ENCODE results near the gene IP6K1. TPM values are rescaled to one million over a fixed set of nuclear protein-coding genes. Genes with fewer than 3 reads are reported as not detected.

Gene IP6K1
- total RNA-seq, 1 donor from 2014 or later = 46.4 TPM

DNA sequence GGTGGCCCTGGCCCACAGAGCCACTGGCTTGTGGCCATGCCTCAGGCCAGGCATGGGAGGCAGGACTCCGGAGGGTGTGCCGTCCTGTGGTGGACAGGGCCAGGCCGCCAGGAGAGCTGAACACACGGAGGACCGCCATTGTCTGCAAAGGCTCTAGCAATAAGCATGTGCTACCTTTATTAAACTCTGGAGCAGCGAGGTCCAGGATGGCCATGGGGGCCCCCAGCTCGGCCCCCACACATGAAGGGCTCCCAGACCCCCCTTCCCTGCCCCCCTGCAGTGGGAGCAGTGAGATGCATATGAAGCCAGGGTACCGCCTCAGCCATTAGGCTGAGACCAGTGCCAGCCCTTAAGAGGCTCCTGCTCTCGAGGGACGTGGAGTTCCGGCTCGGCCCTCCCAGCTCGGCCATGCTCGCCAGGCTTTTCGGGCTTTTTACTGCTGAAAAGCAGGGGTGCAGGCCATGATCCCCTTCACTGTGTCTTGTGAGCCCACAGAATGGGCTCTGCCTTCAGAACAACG is 69.6 kb downstream of the IP6K1 start:
- no peaks in the 10 kb centered on the region for H3K9me3 Mint-ChIP-seq
- H3K27me3 Mint-ChIP-seq (ENCODE audit: low read depth) = peaks cover 2% of the 10 kb centered on the region
- no peaks in the 10 kb centered on the region for H3K36me3 Mint-ChIP-seq
- TF ChIP-seq, protein P1, sequence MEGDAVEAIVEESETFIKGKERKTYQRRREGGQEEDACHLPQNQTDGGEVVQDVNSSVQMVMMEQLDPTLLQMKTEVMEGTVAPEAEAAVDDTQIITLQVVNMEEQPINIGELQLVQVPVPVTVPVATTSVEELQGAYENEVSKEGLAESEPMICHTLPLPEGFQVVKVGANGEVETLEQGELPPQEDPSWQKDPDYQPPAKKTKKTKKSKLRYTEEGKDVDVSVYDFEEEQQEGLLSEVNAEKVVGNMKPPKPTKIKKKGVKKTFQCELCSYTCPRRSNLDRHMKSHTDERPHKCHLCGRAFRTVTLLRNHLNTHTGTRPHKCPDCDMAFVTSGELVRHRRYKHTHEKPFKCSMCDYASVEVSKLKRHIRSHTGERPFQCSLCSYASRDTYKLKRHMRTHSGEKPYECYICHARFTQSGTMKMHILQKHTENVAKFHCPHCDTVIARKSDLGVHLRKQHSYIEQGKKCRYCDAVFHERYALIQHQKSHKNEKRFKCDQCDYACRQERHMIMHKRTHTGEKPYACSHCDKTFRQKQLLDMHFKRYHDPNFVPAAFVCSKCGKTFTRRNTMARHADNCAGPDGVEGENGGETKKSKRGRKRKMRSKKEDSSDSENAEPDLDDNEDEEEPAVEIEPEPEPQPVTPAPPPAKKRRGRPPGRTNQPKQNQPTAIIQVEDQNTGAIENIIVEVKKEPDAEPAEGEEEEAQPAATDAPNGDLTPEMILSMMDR (IDR thresholded peaks at IDR 0.05; ENCODE audit: unreplicated experiment) = no peak
- H3K4me1 Mint-ChIP-seq = peaks cover 13% of the 10 kb centered on the region
- H3K4me3 Mint-ChIP-seq = no peak overlapping the region
- H3K27ac Mint-ChIP-seq = no peak overlapping the region
- DNase-seq (ENCODE audit: low spot score in 2 of 2, unreplicated experiment in 2 of 2) = no peak

DNA sequence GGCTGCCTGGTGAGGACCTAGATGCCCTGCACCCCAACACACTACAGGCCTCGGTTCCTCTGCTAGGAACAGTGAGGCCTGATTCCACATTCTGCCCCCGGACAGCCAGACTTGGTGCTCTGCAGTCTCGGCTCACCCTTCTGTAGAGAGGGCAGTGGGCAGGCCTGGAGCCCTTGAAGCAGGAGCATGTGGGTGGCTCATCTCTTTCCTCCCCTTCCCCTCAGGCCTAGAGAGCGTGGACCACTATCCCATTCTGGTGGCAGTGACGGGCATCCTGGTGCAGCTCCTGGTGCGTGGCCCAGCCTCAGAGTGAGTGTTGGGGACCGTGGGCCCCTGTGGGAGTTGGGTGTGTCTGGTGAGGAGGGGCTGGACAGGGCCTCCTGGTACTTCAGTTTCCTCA is 70.2 kb downstream of the IP6K1 start:
- no peak for DNase-seq (ENCODE audit: low spot score in 2 of 2, unreplicated experiment in 2 of 2)
- no peaks in the 10 kb centered on the region for H3K36me3 Mint-ChIP-seq
- H3K27me3 Mint-ChIP-seq (ENCODE audit: low read depth) = peaks cover 2% of the 10 kb centered on the region
- TF ChIP-seq, protein P1 (IDR thresholded peaks at IDR 0.05; ENCODE audit: unreplicated experiment) = no peak
- no peak overlapping the region for H3K27ac Mint-ChIP-seq
- peaks cover 13% of the 10 kb centered on the region for H3K4me1 Mint-ChIP-seq
- H3K9me3 Mint-ChIP-seq = no peaks in the 10 kb centered on the region
- H3K4me3 Mint-ChIP-seq = no peak overlapping the region

DNA sequence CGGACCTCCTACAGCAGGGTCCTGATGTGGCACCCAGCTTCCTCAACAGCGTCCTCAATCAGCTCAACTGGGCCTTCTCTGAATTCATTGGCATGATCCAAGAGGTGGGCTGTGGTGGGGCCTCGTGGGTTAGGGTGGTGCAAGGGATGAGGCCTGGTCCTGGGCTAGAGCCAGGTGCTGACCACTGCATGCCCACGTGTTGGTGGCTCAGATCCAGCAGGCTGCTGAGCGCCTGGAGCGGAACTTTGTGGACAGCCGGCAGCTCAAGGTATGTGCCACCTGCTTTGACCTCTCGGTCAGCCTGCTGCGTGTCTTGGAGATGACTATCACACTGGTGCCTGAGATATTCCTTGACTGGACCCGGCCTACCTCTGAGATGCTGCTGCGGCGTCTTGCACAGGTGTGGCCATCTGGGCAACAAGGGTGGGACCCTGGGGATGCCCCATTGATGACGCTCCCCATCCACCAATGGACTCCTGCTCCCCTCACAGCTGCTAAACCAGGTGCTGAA is 70.7 kb downstream of the IP6K1 start:
- H3K4me1 Mint-ChIP-seq = peaks cover 13% of the 10 kb centered on the region
- H3K9me3 Mint-ChIP-seq = no peaks in the 10 kb centered on the region
- TF ChIP-seq, protein P1 (IDR thresholded peaks at IDR 0.05; ENCODE audit: unreplicated experiment) = no peak
- peaks cover 2% of the 10 kb centered on the region for H3K27me3 Mint-ChIP-seq (ENCODE audit: low read depth)
- H3K4me3 Mint-ChIP-seq = no peak overlapping the region
- no peak overlapping the region for H3K27ac Mint-ChIP-seq
- DNase-seq (ENCODE audit: low spot score in 2 of 2, unreplicated experiment in 2 of 2) = no peak
- H3K36me3 Mint-ChIP-seq = no peaks in the 10 kb centered on the region

DNA sequence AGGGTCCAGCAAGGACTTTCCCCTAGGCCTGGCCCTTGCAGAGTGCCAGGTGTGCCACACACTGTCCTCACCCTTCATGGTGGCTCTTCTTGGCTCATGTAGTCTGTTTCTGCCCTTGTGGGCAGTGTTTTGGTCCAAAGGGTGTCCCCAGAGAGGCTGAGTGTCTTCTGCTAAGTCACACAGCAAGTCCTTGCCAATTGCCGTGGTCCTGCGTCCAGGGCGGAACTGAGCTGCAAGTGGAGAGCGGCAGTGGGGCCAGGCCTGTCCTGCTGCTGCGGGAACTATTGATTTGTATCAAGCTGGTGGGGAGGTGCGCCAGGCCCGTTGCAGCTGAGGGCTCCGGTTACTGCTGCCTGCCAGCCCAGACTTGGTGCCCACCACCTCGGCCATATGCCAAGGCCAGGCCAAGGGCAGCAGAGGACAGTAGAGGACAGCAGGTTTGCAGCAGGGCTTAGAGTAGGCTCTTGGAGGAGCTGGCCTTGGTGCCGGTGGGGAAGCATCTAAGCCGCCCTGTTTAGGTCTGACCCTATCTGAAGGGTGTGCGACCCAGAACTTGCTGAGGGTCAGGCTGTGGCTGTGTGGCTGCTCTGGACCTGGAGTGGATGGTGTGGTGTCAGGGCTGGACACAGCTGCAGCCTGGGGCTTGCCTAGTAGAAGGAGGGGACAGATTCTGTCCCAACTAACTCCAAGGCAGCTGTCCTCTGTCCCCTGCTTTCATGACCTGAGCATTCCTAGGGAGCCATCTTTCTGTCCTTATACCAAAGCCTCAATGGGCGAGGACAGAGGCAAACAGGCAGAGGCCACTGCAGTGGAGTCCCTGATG is 71.4 kb downstream of the IP6K1 start:
- TF ChIP-seq, protein P1 (IDR thresholded peaks at IDR 0.05; ENCODE audit: unreplicated experiment) = no peak
- peaks cover 2% of the 10 kb centered on the region for H3K27me3 Mint-ChIP-seq (ENCODE audit: low read depth)
- H3K4me3 Mint-ChIP-seq = no peak overlapping the region
- DNase-seq (ENCODE audit: low spot score in 2 of 2, unreplicated experiment in 2 of 2) = no peak
- peaks cover 12% of the 10 kb centered on the region for H3K4me1 Mint-ChIP-seq
- no peaks in the 10 kb centered on the region for H3K9me3 Mint-ChIP-seq
- no peaks in the 10 kb centered on the region for H3K36me3 Mint-ChIP-seq
- H3K27ac Mint-ChIP-seq = no peak overlapping the region

DNA sequence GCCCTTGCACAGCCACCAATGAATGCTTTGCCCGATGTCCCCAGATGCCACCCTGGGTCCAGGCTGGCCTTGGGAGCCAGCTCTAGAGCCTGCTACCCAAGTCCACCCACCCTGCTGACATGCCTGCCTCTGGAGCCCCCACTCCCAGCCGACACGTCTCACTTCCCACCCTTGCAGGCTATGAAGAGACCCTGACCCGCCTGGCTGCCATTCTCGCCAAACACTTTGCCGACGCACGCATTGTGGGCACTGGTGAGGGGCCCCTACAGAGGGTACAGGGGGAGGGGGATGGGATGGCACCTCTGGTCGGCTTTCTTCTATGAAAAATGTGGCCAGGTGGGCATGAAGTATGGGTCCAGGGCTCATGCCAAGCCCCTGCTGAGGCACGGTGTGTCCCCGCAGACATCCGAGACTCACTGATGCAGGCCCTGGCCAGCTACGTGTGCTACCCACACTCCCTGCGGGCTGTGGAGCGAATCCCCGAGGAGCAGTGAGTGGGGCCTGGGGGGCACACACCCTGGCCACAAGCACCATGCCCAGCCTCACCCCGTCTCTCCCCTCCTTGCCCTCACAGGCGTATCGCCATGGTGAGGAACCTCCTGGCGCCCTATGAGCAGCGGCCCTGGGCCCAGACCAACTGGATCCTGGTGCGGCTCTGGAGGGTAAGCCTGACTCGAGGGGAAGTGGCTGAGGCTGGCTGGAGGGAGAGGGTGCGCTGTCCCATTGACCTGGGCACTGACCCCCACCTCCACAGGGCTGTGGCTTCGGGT is 72.8 kb downstream of the IP6K1 start:
- no peak overlapping the region for H3K4me3 Mint-ChIP-seq

More for the DNA sequence above, 72.8 kb downstream of the IP6K1 start:
- Mint-ChIP-seq H3K27ac (no peak overlapping the region), H3K4me1 (peaks cover 1% of the 10 kb centered on the region), H3K9me3 (no peaks in the 10 kb centered on the region), H3K27me3 (ENCODE audit: low read depth) (no peaks in the 10 kb centered on the region), H3K36me3 (peaks cover under 1% of the 10 kb centered on the region)
- no peak for DNase-seq (ENCODE audit: low spot score in 2 of 2, unreplicated experiment in 2 of 2)
- TF ChIP-seq, protein P1 (IDR thresholded peaks at IDR 0.05; ENCODE audit: unreplicated experiment) = no peak

Data from mesothelial cell of epicardium (in vitro differentiated cells).